ENCODE measurements around the gene TASL.

DNA sequence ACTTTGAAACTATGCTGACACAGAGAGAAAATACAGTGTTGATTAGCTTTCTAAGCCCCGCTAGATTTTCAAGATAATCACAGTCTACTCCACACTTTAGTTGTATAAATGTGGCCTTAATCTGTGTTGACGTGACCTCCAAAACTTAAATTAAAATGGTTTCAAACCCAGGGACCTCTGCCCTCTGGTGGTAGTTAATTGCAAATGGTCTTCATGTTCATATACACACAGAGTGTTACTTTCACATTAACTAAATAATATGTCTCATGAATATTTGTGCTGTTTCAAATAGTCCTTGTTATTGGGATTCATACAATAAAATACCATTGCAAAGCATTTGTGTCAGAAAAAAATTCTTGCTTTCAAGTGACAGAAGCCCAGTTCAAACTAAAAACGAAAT is 64.3 kb downstream of the TASL start:
- TF ChIP-seq, protein P1, sequence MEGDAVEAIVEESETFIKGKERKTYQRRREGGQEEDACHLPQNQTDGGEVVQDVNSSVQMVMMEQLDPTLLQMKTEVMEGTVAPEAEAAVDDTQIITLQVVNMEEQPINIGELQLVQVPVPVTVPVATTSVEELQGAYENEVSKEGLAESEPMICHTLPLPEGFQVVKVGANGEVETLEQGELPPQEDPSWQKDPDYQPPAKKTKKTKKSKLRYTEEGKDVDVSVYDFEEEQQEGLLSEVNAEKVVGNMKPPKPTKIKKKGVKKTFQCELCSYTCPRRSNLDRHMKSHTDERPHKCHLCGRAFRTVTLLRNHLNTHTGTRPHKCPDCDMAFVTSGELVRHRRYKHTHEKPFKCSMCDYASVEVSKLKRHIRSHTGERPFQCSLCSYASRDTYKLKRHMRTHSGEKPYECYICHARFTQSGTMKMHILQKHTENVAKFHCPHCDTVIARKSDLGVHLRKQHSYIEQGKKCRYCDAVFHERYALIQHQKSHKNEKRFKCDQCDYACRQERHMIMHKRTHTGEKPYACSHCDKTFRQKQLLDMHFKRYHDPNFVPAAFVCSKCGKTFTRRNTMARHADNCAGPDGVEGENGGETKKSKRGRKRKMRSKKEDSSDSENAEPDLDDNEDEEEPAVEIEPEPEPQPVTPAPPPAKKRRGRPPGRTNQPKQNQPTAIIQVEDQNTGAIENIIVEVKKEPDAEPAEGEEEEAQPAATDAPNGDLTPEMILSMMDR (IDR thresholded peaks at IDR 0.05) = no peak
- no peak for TF ChIP-seq POLR2A (IDR thresholded peaks at IDR 0.05)
- no peak for TF ChIP-seq POLR2AphosphoS5 (IDR thresholded peaks at IDR 0.05; ENCODE audit: insufficient read depth in 1 of 2, low read depth in 1 of 2)
